Lung (tissue), 16 donors: ENCODE measurements around the gene OR10X1. TPM values are rescaled to one million over a fixed set of nuclear protein-coding genes. Genes with fewer than 3 reads are reported as not detected.

Source experiments
- ATAC-seq: fragments of 200-7000 bp; cut with Tn5 transposase; one replicate; pipeline ENCODE4 v1.9.1; 2020; ENCODE audit warnings: moderate number of reproducible peaks; ENCODE audit not compliant: insufficient read depth, low FRiP score
- DNase-seq, 3 donors: peaks; one replicate each; pipeline ENCODE4 v3.0.0-alpha.2; 2013 to 2017
- H3K27ac ChIP-seq, 2 donors: one replicate each; pipeline ENCODE4 v1.5.1; 2013; ENCODE audit warnings: mild to moderate bottlenecking in 2 of 2, moderate library complexity in 2 of 2, control low read depth in 1 of 2, inconsistent platforms in 1 of 2, low read depth in 1 of 2, low read length in 1 of 2
- H3K27me3 ChIP-seq, 3 donors: one replicate each; pipeline ENCODE4 v1.5.1; 2013; ENCODE audit warnings: low read length in 2 of 3; ENCODE audit not compliant: control insufficient read depth in 3 of 3, insufficient read depth in 3 of 3
- H3K36me3 ChIP-seq, 4 donors: one replicate each; pipeline ENCODE4 v1.5.1; 2013; ENCODE audit warnings: low read length in 4 of 4, mild to moderate bottlenecking in 1 of 4, moderate library complexity in 1 of 4; ENCODE audit not compliant: control insufficient read depth in 4 of 4, insufficient read depth in 4 of 4
- H3K4me1 ChIP-seq, 5 donors: one replicate each; pipeline ENCODE4 v1.5.1; 2013; ENCODE audit warnings: low read length in 5 of 5, mild to moderate bottlenecking in 2 of 5, moderate library complexity in 1 of 5; ENCODE audit not compliant: control insufficient read depth in 5 of 5, insufficient read depth in 5 of 5
- H3K4me3 ChIP-seq: one replicate; pipeline ENCODE4 v1.5.1; 2013; ENCODE audit warnings: mild to moderate bottlenecking, control low read depth, moderate library complexity
- H3K9ac ChIP-seq, 2 donors: one replicate each; pipeline ENCODE4 v1.5.1; 2013; ENCODE audit warnings: low read length in 2 of 2, control low read depth in 1 of 2; ENCODE audit not compliant: insufficient read depth in 1 of 2
- H3K9me3 ChIP-seq, 4 donors: one replicate each; pipeline ENCODE4 v1.5.1; 2013; ENCODE audit warnings: low read length in 3 of 4, mild to moderate bottlenecking in 1 of 4, moderate library complexity in 1 of 4; ENCODE audit not compliant: control insufficient read depth in 4 of 4, insufficient read depth in 3 of 4
- CTCF ChIP-seq: IDR thresholded peaks from 2 replicates; pipeline ENCODE4 v1.5.1; 2012; ENCODE audit warnings: mild to moderate bottlenecking; ENCODE audit errors: control extremely low read depth, extremely low read depth
- WGBS, 2 donors: extraction: QIAGEN DNeasy Blood & Tissue Kit; methylation state at CpG; one replicate each; pipeline ENCODE4 v1.1.7; 2013; 5-methylcytosine and 5-hydroxymethylcytosine counted together
- long read RNA-seq, 5 donors: transcript quantifications; one replicate each; lab custom pipeline, GENCODE V29; 2026
- polyA plus RNA-seq, 2 donors: library from polyadenylated mRNA; stranded (reverse); fragments of 200-250 nt; gene quantifications; one replicate each; pipeline ENCODE4 v1.2.1, GENCODE V29; 2013
- total RNA-seq, 2 donors: library from RNA; depleted of rRNA in 1 of 2; stranded (reverse); fragments of >200 nt in 1 of 2; gene quantifications; one replicate each; pipeline ENCODE4 v1.2.1, GENCODE V29; 2014 to 2021
- donor health status: control.
- donor health status: control.
- donor health status: Bipolar disorder and iron deficiency.
- donor health status: healthy.
- donor health status: DM: yes; HTN: yes; CAD: no.

The OR10X1 gene
- total RNA-seq (not detected), polyA plus RNA-seq (not detected)
- long read RNA-seq, donor 1 = 0 reads
- long read RNA-seq, donor 2 = 0 reads
- long read RNA-seq, donor 3 = 0 reads
- long read RNA-seq, donor 4 = 0 reads
- long read RNA-seq, donor 5 = 0 reads

DNA sequence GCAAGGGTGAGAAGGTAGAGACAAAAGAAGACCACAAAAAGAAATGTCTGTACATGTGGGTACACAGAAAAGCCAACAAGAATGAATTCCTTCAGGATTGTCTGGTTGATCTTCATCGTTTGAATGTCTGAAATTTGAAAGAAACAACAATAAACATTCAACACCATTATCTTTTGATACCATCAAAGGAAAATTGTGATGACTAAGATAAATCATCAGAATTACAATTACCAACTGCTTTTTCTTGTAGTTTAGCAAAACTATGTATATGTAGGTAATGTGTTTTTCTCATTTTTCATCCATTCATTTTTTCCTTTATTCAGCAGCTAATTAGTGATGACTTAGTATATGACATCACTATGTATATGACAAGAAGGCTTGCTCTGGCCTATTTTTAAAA lies at the start of gene OR10X1:
TSS of gene OR10X1 (minus strand) at position 167 of the 400 bp plus-strand sequence. CDS start at position 167, 0 bp downstream.
- Histone ChIP-seq H3K4me1 (no peaks in the 10 kb centered on the region), H3K36me3 (no peaks in the 10 kb centered on the region), H3K27ac (no peak within 1 kb of the TSS), H3K9me3 (peaks cover 0 to 2% (median 0%) of the 10 kb centered on the region in 4 donors), H3K27me3 (no peaks in the 10 kb centered on the region), H3K4me3 (no peak within 1 kb of the TSS), H3K9ac (no peak within 1 kb of the TSS)
- ATAC-seq = no peak
- no peak for TF ChIP-seq CTCF
- 73 to 79% methylated on average over 1 of the region's 1 CpG for whole genome bisulfite sequencing, 2 donors
- DNase-seq = no peak

- Histone ChIP-seq H3K36me3 (no peaks in the 10 kb centered on the region), H3K9me3 (no peaks in the 10 kb centered on the region), H3K4me3 (no peak overlapping the region), H3K9ac (no peak overlapping the region), H3K4me1 (no peaks in the 10 kb centered on the region), H3K27me3 (no peaks in the 10 kb centered on the region), H3K27ac (no peak overlapping the region)
- no peak for TF ChIP-seq CTCF
- no peak for DNase-seq
- no peak for ATAC-seq
- 94 to 96% methylated on average over 3 of the region's 3 CpGs for WGBS, 2 donors
Measured at GRCh38 chr1:158613764-158614163, 34.1 kb upstream of the OR10X1 start.

GRCh38 chr1:158611916-158612315 lies 32.2 kb upstream of the OR10X1 start:
- no peak for TF ChIP-seq CTCF
- Histone ChIP-seq H3K27ac (no peak overlapping the region), H3K27me3 (no peaks in the 10 kb centered on the region), H3K9me3 (no peaks in the 10 kb centered on the region), H3K9ac (no peak overlapping the region), H3K4me1 (no peaks in the 10 kb centered on the region), H3K4me3 (no peak overlapping the region), H3K36me3 (no peaks in the 10 kb centered on the region)
- DNase-seq (no peak), ATAC-seq (no peak)
- 65 to 85% methylated on average over 3 of the region's 3 CpGs for WGBS, 2 donors

- H3K4me3 ChIP-seq = no peak overlapping the region
- no peak overlapping the region for H3K9ac ChIP-seq
- no peaks in the 10 kb centered on the region for H3K4me1 ChIP-seq
- H3K27me3 ChIP-seq = no peaks in the 10 kb centered on the region
- ATAC-seq (no peak), DNase-seq (no peak)
- no peaks in the 10 kb centered on the region for H3K9me3 ChIP-seq
- no peak overlapping the region for H3K27ac ChIP-seq
- no peak for TF ChIP-seq CTCF
- 83 to 100% methylated on average over 1 of the region's 1 CpG for WGBS, 2 donors
- H3K36me3 ChIP-seq = no peaks in the 10 kb centered on the region
Measured at GRCh38 chr1:158607296-158607695, 27.6 kb upstream of the OR10X1 start.
